DND-41 (cell line): ENCODE results near the gene BLMH.

ENCODE experiments used
- ATAC-seq: fragments of 200-7000 bp; cut with Tn5 transposase; 3 replicates; pipeline ENCODE4 v1.9.1; 2021; ENCODE audit warnings: low read depth; ENCODE audit not compliant: insufficient read depth
- DNase-seq: peaks from one replicate; pipeline ENCODE4 v3.0.0-alpha.2; 2020
- H2AFZ ChIP-seq: 2 replicates; pipeline ENCODE4 v1.6.0; 2012; ENCODE audit warnings: low read depth, low read length
- H3K27ac ChIP-seq: 2 replicates; pipeline ENCODE4 v1.5.1; 2012; ENCODE audit warnings: low read length, inconsistent platforms
- H3K27me3 ChIP-seq: fragments of 200-600 bp; sonication (generic); 2 replicates; pipeline ENCODE4 v1.6.0; 2012; ENCODE audit warnings: low read length, mild to moderate bottlenecking, inconsistent platforms; ENCODE audit not compliant: insufficient read depth, poor library complexity
- H3K36me3 ChIP-seq: 2 replicates; pipeline ENCODE4 v1.5.1; 2012; ENCODE audit warnings: low read length, inconsistent platforms; ENCODE audit not compliant: insufficient read depth
- H3K4me1 ChIP-seq: 2 replicates; pipeline ENCODE4 v1.5.1; 2012; ENCODE audit warnings: mild to moderate bottlenecking, low read length; ENCODE audit not compliant: insufficient read depth
- H3K4me2 ChIP-seq: 2 replicates; pipeline ENCODE4 v1.6.0; 2012; ENCODE audit warnings: mild to moderate bottlenecking, moderate library complexity, low read length, inconsistent platforms; ENCODE audit not compliant: insufficient read depth
- H3K4me3 ChIP-seq, 2 experiments: fragments of 200-600 bp in 1 of 2; shearing (Covaris generic) in 1 of 2; 2 replicates each; pipeline ENCODE4 v1.5.1; 2012 to 2016; ENCODE audit warnings: inconsistent platforms in 2 of 2, low read length in 2 of 2, mild to moderate bottlenecking in 2 of 2, low read depth in 1 of 2, moderate library complexity in 1 of 2
- H3K79me2 ChIP-seq: 2 replicates; pipeline ENCODE4 v1.6.0; 2012; ENCODE audit warnings: low read length, inconsistent platforms; ENCODE audit not compliant: insufficient read depth
- H3K9ac ChIP-seq: 2 replicates; pipeline ENCODE4 v1.6.0; 2012; ENCODE audit warnings: low read depth, mild to moderate bottlenecking, inconsistent platforms, low read length, moderate library complexity
- H3K9me3 ChIP-seq: 2 replicates; pipeline ENCODE4 v1.5.1; 2012; ENCODE audit warnings: low read length, moderate library complexity, mild to moderate bottlenecking, inconsistent platforms; ENCODE audit not compliant: insufficient read depth, severe bottlenecking
- H4K20me1 ChIP-seq: 2 replicates; pipeline ENCODE4 v1.6.0; 2012; ENCODE audit warnings: low read length; ENCODE audit not compliant: insufficient read depth
- EZH2 ChIP-seq: IDR thresholded peaks from 3 replicates; pipeline ENCODE4 v1.6.1; 2012; ENCODE audit warnings: borderline replicate concordance, low read depth, mild to moderate bottlenecking, moderate library complexity, low read length, inconsistent platforms; ENCODE audit not compliant: severe bottlenecking
- TF ChIP-seq, protein P1 (sequence below): IDR thresholded peaks from 2 replicates; pipeline ENCODE4 v1.5.1; 2012; ENCODE audit warnings: borderline replicate concordance, low read length, moderate library complexity, mild to moderate bottlenecking; ENCODE audit not compliant: poor library complexity, severe bottlenecking; ENCODE audit errors: extremely low read depth

The BLMH gene

DNA sequence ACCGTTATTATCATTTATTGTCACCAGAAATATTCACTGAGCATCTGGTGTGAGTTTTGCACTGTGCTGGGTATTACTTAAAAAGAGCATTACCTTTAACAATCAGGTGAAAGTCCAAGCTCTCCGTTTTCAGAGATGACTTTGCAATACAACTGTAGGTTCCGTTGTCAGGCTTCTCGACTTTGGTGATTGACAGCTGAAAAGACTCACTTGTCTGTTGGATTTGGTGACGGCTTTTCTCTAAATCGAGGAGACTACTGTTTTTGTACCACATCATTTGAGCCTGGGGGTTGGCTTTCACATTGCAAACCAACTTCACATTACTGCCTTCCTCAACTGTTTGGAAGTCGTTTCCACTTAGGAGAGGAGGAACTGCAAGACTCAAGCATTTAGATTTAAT is 33.0 kb upstream of the BLMH start:
- Histone ChIP-seq H3K4me2 (no peak overlapping the region), H2AFZ (no peak overlapping the region), H3K27ac (no peak overlapping the region), H3K27me3 (peaks cover 3% of the 10 kb centered on the region), H3K4me1 (peaks cover 20% of the 10 kb centered on the region), H4K20me1 (no peaks in the 10 kb centered on the region), H3K79me2 (no peaks in the 10 kb centered on the region), H3K9me3 (no peaks in the 10 kb centered on the region), H3K9ac (no peak overlapping the region), H3K36me3 (no peaks in the 10 kb centered on the region), H3K4me3 (no peak overlapping the region)
- ATAC-seq (no peak), DNase-seq (no peak)
- TF ChIP-seq, protein P1, sequence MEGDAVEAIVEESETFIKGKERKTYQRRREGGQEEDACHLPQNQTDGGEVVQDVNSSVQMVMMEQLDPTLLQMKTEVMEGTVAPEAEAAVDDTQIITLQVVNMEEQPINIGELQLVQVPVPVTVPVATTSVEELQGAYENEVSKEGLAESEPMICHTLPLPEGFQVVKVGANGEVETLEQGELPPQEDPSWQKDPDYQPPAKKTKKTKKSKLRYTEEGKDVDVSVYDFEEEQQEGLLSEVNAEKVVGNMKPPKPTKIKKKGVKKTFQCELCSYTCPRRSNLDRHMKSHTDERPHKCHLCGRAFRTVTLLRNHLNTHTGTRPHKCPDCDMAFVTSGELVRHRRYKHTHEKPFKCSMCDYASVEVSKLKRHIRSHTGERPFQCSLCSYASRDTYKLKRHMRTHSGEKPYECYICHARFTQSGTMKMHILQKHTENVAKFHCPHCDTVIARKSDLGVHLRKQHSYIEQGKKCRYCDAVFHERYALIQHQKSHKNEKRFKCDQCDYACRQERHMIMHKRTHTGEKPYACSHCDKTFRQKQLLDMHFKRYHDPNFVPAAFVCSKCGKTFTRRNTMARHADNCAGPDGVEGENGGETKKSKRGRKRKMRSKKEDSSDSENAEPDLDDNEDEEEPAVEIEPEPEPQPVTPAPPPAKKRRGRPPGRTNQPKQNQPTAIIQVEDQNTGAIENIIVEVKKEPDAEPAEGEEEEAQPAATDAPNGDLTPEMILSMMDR: no peak
- no peak for TF ChIP-seq EZH2

DNA sequence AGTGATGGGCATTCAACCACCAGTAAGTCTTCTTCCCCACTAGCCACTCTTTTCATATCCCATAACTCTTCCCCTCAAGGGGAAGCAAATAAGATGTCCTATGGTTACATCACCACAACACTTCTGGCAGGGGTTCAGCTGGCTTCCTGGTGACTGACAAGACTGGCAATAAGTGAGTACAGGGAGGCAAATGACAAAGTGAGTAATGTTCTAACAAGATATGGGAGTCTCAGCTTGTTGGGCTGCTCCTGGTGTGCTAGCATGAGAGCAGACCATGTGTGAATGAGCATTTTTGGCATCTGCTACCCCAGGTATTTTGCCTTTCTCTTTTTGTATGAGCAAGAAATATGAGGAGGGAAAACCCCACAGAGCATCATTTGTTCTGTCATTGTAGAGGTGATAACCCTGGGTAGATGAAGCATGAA is 32.2 kb upstream of the BLMH start:
- H3K9ac ChIP-seq: no peak overlapping the region
- H3K4me2 ChIP-seq: no peak overlapping the region; the same call in 1 of the 2 replicates
- no peaks in the 10 kb centered on the region for H4K20me1 ChIP-seq
- H3K36me3 ChIP-seq: no peaks in the 10 kb centered on the region
- peaks cover 3% of the 10 kb centered on the region for H3K27me3 ChIP-seq
- ATAC-seq (peak; percentile 75), DNase-seq (peak; percentile 50)
- no peak for TF ChIP-seq EZH2
- TF ChIP-seq, protein P1: no peak
- H2AFZ ChIP-seq: no peak overlapping the region
- H3K79me2 ChIP-seq: no peaks in the 10 kb centered on the region
- peaks cover 20% of the 10 kb centered on the region for H3K4me1 ChIP-seq
- no peak overlapping the region for H3K4me3 ChIP-seq
- H3K27ac ChIP-seq: no peak overlapping the region
- no peaks in the 10 kb centered on the region for H3K9me3 ChIP-seq

DNA sequence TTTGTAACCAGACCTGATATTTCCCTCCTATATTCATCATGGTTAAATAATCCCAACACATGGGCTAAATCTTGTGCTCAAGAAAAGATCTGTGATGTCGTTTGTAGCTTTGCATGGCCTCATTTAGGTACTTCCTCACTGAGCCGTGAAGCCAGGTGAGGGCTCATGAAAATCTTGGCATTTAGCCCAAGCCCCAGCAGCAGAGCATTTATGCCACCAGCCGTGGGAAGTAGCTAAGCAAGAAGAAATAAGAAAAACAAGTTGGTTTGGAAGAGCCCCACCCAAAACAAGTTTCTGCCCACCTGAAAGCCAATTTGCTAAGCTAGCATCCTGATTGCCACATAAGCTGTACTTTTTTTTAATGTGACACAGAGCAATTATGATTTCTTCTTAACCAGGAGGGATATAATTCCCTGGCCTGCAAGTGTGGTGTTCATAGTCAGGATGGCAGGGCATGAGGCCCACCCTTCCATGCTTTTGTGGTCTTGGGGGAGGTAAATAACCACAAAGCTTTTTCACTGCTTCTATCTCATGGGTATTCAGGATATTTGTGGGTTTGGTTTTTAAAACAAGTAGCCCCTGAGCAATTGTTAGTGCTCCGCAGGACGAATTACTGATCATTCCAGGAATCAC is 31.6 kb upstream of the BLMH start:
- Histone ChIP-seq H3K4me3 (no peak overlapping the region), H3K36me3 (no peaks in the 10 kb centered on the region), H3K9ac (no peak overlapping the region), H3K4me2 (no peak overlapping the region; the same call in 1 of the 2 replicates), H3K27me3 (peaks cover 3% of the 10 kb centered on the region), H4K20me1 (no peaks in the 10 kb centered on the region), H3K9me3 (no peaks in the 10 kb centered on the region), H3K79me2 (no peaks in the 10 kb centered on the region), H2AFZ (no peak overlapping the region), H3K27ac (no peak overlapping the region), H3K4me1 (peaks cover 20% of the 10 kb centered on the region)
- ATAC-seq (peak; percentile 67), DNase-seq (peak; percentile 58)
- no peak for TF ChIP-seq EZH2

DNA sequence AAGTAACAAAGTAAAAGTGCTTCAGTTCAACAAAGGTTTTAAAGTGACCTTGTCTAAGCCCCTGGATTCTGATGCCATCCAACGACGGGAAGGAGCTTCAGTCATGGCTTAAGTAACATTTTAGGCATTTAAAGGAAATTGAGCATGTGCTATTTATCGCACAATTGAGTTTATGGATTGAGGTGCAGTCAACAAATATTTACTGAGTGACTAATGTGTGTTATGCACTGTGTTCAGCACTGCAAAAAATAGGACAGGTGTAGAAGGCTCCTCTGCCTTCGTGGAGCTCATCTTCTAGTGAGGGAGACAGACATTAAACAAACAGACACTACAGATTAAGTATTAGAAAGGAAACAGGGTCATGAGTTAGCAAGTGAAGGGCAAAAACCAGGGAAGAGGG is 29.6 kb upstream of the BLMH start:
- H3K79me2 ChIP-seq: no peaks in the 10 kb centered on the region
- H3K9ac ChIP-seq: no peak overlapping the region
- H3K9me3 ChIP-seq: no peaks in the 10 kb centered on the region
- no peak overlapping the region for H3K4me2 ChIP-seq
- H3K36me3 ChIP-seq: no peaks in the 10 kb centered on the region
- peaks cover 6% of the 10 kb centered on the region for H3K27me3 ChIP-seq
- ATAC-seq: no peak
- TF ChIP-seq, protein P1: no peak
- no peak for TF ChIP-seq EZH2
- no peak overlapping the region for H3K27ac ChIP-seq
- H3K4me1 ChIP-seq: peaks cover 20% of the 10 kb centered on the region
- H4K20me1 ChIP-seq: no peaks in the 10 kb centered on the region
- no peak overlapping the region for H3K4me3 ChIP-seq
- H2AFZ ChIP-seq: no peak overlapping the region
- DNase-seq: no peak
